Umbilical cord (tissue), 2 donors: ENCODE results near the gene SEC14L1. TPM values are rescaled to one million over a fixed set of nuclear protein-coding genes. Genes with fewer than 3 reads are reported as not detected.
"Not testable (repeated sequence)": the region's sequence is repeated elsewhere in the genome, so short reads cannot be mapped to it uniquely, and the experiment has no call there.

ENCODE experiments used
- DNase-seq: peaks from one replicate; pipeline ENCODE4 v3.0.0-alpha.2; 2015; ENCODE audit warnings: low spot score
- total RNA-seq: library from RNA; depleted of rRNA; stranded (reverse); fragments of >200 nt; gene quantifications from one replicate; pipeline ENCODE4 v1.2.3, GENCODE V29; 2014; ENCODE audit warnings: low replicate concordance; ENCODE audit not compliant: insufficient read depth

SEC14L1 gene
- total RNA-seq, 1 donor from 2014 or later, result 45.7 TPM

- DNase-seq, result no peak
Observed at GRCh38 chr17:77237232-77238008, 96.7 kb downstream of the SEC14L1 start.

- DNase-seq, result no peak
Observed at GRCh38 chr17:77240976-77241375, 100.2 kb downstream of the SEC14L1 start.

GRCh38 chr17:77242118-77242851, 101.5 kb downstream of the SEC14L1 start:
- DNase-seq, result no peak

- no peak for DNase-seq
Observed at GRCh38 chr17:77245162-77245926, 104.6 kb downstream of the SEC14L1 start.

GRCh38 chr17:77246110-77247047, 105.6 kb downstream of the SEC14L1 start:
- DNase-seq, result no peak

GRCh38 chr17:77247048-77247541, 106.3 kb downstream of the SEC14L1 start:
- peak; percentile 83 for DNase-seq

GRCh38 chr17:77247609-77248008, 106.8 kb downstream of the SEC14L1 start:
- DNase-seq, result no peak

GRCh38 chr17:77248216-77249114, 107.7 kb downstream of the SEC14L1 start:
- DNase-seq, result no peak

GRCh38 chr17:77251622-77252183, 110.9 kb downstream of the SEC14L1 start:
- no peak for DNase-seq

GRCh38 chr17:77252306-77252705, 111.5 kb downstream of the SEC14L1 start:
- DNase-seq, result peak; percentile 37

- DNase-seq, result peak; percentile 78
Observed at GRCh38 chr17:77253611-77254051, 112.9 kb downstream of the SEC14L1 start.

GRCh38 chr17:77254951-77255825, 114.4 kb downstream of the SEC14L1 start:
- DNase-seq, result peak; percentile 78

- not testable (repeated sequence) for DNase-seq
Observed at GRCh38 chr17:77255970-77256369, 115.2 kb downstream of the SEC14L1 start.

- no peak for DNase-seq
Observed at GRCh38 chr17:77256710-77257109, 115.9 kb downstream of the SEC14L1 start.

GRCh38 chr17:77257169-77257568, 116.4 kb downstream of the SEC14L1 start:
- no peak for DNase-seq

- DNase-seq, result no peak
Observed at GRCh38 chr17:77257596-77258458, 117.1 kb downstream of the SEC14L1 start.

- DNase-seq, result no peak
Observed at GRCh38 chr17:77258638-77259037, 117.9 kb downstream of the SEC14L1 start.
